ENCODE data around the gene TIFAB. TPM values are rescaled to one million over a fixed set of nuclear protein-coding genes. Genes with fewer than 3 reads are reported as not detected.

Gene TIFAB
- total RNA-seq, 4 donors from 2014 or later = 0.10 TPM; not detected in 3

DNA sequence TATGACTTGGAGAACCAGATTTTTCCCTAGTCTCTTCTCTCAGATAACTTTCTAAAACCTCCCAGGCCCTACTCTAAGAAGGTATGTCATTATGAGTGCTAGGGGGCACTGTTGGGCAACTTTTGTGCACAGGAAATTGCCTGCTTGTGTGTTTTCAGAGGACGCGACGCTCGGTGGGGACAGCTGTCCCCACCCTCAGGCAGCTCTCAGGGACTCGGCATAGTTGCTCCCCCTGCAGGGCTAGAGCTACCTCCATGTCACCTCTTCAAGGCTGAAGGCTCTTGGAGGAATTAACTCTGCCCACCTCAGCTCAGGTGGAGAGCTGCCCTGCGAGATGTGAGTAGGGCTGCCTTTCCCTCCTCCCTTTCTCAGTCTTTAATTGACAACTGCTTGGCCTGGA lies 10.2 kb upstream of the TIFAB start:
- H3K4me3 ChIP-seq (ENCODE audit: low read depth, poor library complexity, severe bottlenecking) = no peak overlapping the region
- intact Hi-C loops (cut with DNase I; ENCODE audit: low total_unique reads) = loop anchor here (10.0 kb wide), 1 partner anchor 362 kb away; no protein-coding TSS in a partner anchor
- WGBS, 2 donors = 14 to 17% methylated on average over 6 of the region's 6 CpGs
- peak in 1 of 2 donors; percentile 46 for DNase-seq (ENCODE audit: low spot score in 2 of 2)
- TF ChIP-seq, protein P1, sequence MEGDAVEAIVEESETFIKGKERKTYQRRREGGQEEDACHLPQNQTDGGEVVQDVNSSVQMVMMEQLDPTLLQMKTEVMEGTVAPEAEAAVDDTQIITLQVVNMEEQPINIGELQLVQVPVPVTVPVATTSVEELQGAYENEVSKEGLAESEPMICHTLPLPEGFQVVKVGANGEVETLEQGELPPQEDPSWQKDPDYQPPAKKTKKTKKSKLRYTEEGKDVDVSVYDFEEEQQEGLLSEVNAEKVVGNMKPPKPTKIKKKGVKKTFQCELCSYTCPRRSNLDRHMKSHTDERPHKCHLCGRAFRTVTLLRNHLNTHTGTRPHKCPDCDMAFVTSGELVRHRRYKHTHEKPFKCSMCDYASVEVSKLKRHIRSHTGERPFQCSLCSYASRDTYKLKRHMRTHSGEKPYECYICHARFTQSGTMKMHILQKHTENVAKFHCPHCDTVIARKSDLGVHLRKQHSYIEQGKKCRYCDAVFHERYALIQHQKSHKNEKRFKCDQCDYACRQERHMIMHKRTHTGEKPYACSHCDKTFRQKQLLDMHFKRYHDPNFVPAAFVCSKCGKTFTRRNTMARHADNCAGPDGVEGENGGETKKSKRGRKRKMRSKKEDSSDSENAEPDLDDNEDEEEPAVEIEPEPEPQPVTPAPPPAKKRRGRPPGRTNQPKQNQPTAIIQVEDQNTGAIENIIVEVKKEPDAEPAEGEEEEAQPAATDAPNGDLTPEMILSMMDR (IDR thresholded peaks at IDR 0.05) = no peak
- TF ChIP-seq POLR2A (IDR thresholded peaks at IDR 0.05) = no peak

DNA sequence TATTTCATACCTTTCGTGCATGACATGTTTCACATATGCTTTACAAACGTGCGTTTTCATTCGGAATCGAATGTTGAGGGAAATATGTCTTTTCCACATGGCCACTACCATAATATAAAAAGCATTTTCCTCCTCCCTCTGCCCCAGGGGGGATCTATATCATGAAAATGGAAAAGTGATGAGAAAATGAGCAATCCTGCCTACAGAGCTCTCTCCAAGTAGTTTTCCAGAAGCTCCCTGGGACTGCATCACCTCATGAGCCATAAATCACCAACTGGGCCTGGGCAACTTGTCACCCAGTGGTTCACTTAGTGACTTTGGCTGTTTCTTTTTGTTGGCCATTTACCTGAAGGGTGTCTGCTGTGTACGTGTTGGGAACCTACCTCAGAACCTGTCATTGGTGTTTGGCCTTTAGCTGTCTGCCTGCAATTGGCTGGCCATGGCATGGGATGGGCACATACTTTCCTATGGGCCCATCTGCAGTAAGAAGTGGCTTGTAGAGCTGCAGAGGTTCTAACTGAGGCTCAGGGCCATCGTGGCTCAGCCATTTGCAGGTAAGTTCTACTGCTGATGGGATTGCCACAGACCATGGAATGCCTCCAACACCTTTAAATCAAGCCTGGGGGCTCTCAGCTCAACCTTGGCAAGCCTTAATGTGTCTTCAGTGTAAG lies 9.5 kb upstream of the TIFAB start:
- TF ChIP-seq, protein P1 (IDR thresholded peaks at IDR 0.05) = no peak
- TF ChIP-seq POLR2A (IDR thresholded peaks at IDR 0.05) = no peak
- 74 to 77% methylated on average over 7 of the region's 7 CpGs for WGBS, 2 donors
- intact Hi-C loops (cut with DNase I; ENCODE audit: low total_unique reads) = loop anchor here (10.0 kb wide), 1 partner anchor 363 kb away; no protein-coding TSS in a partner anchor
- DNase-seq (ENCODE audit: low spot score in 2 of 2) = no peak
- no peak overlapping the region for H3K4me3 ChIP-seq (ENCODE audit: low read depth, poor library complexity, severe bottlenecking)

DNA sequence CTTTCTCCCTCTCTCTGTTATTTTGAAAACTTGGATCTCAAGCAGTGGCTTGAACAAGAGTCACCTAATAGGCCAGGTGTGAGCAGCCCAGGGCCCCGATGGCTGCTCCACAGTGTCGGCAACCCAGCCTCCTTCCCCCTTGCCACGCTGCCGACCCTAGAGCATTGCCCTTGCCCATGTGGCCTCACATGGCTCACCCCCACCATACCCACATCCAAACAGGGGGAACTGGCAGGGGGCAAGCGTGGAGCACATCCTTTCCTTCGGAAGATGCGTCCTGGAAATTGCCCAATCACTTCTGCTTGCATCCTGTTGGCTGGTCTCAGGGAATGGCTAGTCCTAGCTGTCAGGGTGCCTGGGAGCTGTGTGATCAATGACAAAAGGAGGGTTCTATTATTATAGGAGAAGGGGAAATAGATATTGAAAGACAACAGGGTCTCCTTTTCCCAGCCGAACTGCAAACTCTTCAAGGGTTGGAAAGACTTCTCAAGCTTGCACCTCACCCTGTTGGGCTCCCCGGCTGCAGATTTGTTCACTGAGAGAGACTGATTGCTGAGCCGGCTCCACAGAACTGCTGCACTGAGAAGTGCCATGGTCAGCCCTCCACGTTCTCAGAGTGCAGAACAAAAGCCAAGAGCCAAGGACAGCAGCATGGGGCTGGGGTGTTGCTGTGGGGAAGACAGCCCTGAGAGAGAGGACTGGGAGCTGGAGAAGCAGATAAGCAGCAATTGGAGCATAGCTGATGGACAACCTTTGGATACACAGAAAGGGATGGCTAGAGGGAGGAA lies 8.3 kb upstream of the TIFAB start:
- TF ChIP-seq, protein P1 (IDR thresholded peaks at IDR 0.05) = no peak
- TF ChIP-seq POLR2A (IDR thresholded peaks at IDR 0.05) = no peak
- H3K4me3 ChIP-seq (ENCODE audit: low read depth, poor library complexity, severe bottlenecking) = no peak overlapping the region
- peak in 1 of 2 donors; percentile 68 for DNase-seq (ENCODE audit: low spot score in 2 of 2)
- intact Hi-C loops (cut with DNase I; ENCODE audit: low total_unique reads) = loop anchor here (10.0 kb wide), 1 partner anchor 364 kb away; no protein-coding TSS in a partner anchor
- WGBS, 2 donors = 81 to 82% methylated on average over 11 of the region's 11 CpGs

DNA sequence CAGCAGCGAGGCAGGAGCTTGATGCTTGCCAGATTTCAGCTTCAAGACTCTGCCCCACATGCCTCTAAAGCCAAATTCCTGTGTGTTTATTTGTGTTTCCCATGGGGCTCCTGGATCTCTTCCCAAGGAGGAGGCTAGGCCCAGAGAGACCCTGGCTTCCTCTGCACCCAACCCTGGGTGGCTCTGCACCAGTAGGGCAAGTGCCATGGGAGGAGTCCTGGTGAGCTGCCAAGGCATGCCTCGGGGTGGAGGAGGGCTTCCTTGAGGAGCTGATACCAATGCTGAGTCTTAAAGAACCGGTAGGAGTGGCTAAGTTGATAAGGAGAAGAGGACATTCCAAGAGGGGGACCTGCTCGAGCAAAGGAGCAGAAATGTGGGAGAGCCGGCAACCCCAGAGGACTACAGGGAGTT lies 6.8 kb upstream of the TIFAB start:
- no peak overlapping the region for H3K4me3 ChIP-seq (ENCODE audit: low read depth, poor library complexity, severe bottlenecking)
- no peak for DNase-seq (ENCODE audit: low spot score in 2 of 2)
- intact Hi-C loops (cut with DNase I; ENCODE audit: low total_unique reads) = no loop called here
- no peak for TF ChIP-seq POLR2A (IDR thresholded peaks at IDR 0.05)
- TF ChIP-seq, protein P1 (IDR thresholded peaks at IDR 0.05) = no peak
- 23 to 26% methylated on average over 5 of the region's 5 CpGs for WGBS, 2 donors

DNA sequence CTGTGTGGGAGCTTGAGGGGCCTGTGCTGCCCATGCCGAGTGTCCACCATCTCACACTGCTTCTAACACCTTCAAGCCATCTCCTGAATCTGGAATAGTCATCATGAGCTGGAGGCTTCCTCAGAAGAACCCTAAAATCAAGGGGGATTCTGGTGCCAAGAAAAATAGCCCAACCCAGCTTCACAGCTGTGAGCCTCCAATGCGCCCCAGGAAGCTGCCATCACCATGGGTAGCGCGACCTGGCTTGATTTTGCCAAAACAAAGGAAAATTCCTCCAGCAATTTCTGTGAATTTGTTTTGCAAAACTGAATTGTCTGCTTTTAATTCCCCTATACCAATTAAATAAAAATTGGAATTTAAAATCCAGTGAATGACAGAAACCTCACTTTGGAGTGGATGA lies 6.2 kb upstream of the TIFAB start:
- 96 to 98% methylated on average over 4 of the region's 4 CpGs for WGBS, 2 donors
- TF ChIP-seq, protein P1 (IDR thresholded peaks at IDR 0.05) = no peak
- no peak for TF ChIP-seq POLR2A (IDR thresholded peaks at IDR 0.05)
- DNase-seq (ENCODE audit: low spot score in 2 of 2) = no peak
- intact Hi-C loops (cut with DNase I; ENCODE audit: low total_unique reads) = no loop called here
- H3K4me3 ChIP-seq (ENCODE audit: low read depth, poor library complexity, severe bottlenecking) = no peak overlapping the region

All from lower leg skin (tissue), 4 donors.